Dermis microvascular lymphatic vessel endothelial cell (primary cell): ENCODE measurements around the gene HMGN5. TPM values are rescaled to one million over a fixed set of nuclear protein-coding genes. Genes with fewer than 3 reads are reported as not detected.
A peak's percentile ranks its signal among the peaks of the same experiment; 100 is the strongest.

Experiments
- DNase-seq, 2 donors: peaks; one replicate each; pipeline versions ENCODE4 v3.0.0 to v3.0.0-alpha.2; 2010; ENCODE audit warnings: low read depth in 2 of 2
- total RNA-seq: library from RNA; depleted of rRNA; stranded (reverse); fragments of >200 nt; gene quantifications from 2 replicates; pipeline ENCODE4 v1.2.1, GENCODE V29; 2014

HMGN5 gene, protein sequence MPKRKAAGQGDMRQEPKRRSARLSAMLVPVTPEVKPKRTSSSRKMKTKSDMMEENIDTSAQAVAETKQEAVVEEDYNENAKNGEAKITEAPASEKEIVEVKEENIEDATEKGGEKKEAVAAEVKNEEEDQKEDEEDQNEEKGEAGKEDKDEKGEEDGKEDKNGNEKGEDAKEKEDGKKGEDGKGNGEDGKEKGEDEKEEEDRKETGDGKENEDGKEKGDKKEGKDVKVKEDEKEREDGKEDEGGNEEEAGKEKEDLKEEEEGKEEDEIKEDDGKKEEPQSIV
- total RNA-seq: 0.39 and 1.1 TPM in 2 replicates

DNA sequence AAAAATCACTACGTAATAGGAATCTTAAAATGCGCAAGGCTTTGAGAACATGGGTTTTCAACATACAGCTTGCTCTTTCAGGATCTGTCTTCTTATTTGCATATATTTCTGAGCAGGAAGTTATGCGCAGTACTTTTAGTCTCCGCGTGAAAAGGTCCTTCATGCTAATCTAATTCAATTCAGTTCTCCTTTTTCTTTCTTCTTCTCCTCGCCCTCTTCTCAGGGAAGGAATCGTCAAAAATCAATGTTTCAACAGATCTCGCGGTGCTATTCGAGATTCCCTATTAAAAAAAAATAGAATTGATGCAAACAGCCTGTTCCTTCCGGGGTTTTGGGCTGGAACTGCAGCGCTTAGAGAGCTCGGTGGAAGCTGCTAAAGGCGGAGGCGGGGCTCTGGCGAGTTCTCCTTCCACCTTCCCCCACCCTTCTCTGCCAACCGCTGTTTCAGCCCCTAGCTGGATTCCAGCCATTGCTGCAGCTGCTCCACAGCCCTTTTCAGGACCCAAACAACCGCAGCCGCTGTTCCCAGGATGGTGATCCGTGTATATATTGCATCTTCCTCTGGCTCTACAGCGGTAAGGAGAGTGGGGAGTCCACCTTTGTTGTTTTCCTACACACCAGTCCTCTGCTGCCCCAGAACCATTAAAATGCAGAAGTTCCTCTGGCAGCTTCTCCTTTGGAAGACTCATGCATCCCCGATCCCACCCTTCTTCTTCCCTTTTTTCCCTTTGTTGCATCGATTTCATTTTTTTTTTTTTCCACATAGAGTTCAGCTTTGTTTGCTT, at the start of gene HMGN5, which contains the start of gene SH3BGRL:
Gene HMGN5 (minus strand): TSS at position 243 of the 785 bp plus-strand sequence. CDS start 80,364 bp downstream, outside the sequence.
Gene SH3BGRL (plus strand): TSS at position 432 of the 785 bp plus-strand sequence. CDS start 99 bp downstream, at position 531.
- DNase-seq: peak; percentile 36 to 84

DNA sequence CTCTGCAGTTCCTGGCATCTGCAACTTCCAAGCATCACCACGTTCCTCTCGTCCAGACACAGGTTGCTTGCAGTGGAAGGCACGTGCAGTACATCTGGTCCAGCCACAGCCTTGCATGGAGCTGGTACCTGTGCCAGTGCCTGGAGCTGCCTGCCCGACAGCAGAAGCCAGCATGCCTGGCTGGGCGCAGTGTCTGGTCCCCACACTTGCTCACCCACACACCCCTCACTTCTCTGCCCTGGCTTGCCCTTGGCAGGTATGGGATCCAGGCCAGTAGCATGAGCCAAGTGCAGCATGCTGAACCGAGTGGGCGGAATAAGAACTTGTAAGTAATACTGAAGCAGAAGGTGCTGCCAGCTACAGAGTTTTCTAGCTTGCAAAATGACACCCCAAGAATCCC, 40.0 kb upstream of the HMGN5 start:
- no peak for DNase-seq

DNA sequence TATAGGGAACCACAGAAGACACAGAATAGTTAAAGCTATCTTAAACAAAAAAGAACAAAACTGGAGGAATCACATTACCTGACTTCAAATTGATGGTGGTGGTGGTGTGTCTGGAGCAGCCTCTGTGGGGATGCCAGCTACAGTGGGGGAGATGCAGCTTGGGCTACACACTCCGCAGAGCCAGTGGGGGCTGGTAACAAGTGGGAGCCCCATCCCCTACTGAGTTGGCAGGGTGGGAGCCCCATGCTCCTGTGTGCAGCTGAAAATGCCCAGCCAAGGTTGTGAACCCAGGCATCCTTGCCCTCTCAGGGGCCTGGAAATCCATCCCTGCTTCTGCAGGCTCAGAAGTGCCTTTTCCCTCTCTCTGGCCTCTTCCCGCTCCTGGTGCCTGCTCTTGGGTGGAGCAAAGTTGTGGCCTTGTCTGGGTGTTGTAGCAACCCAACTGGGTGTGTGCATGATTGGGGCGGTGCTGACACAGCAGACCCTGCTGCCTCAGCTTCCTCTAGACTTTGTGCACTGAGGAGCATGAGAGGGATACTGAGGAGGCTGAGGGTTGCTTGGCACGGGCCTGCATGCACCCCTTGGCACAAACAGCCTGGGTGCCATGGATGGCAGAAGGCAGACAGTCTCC, 39.1 kb upstream of the HMGN5 start:
- no peak for DNase-seq

DNA sequence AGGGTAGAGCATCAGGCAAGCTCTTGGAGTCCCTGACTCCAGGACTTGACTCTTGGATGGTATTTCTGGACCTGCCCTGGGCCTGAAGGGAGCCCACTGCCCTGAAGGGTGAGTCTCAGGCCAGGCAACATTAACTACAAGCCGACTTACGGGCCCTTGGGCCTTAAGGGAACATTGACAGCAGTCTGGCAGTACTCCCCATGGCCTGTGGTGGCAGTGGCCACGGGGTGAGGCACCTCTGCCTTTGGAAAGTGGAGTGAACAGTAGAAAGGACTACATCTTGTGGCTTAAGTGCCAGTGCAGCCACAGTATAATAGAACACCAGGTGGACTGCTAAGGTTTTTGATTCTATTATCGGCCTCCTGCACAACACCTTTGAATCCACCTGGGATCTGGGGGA, 36.5 kb upstream of the HMGN5 start:
- DNase-seq: no peak

DNA sequence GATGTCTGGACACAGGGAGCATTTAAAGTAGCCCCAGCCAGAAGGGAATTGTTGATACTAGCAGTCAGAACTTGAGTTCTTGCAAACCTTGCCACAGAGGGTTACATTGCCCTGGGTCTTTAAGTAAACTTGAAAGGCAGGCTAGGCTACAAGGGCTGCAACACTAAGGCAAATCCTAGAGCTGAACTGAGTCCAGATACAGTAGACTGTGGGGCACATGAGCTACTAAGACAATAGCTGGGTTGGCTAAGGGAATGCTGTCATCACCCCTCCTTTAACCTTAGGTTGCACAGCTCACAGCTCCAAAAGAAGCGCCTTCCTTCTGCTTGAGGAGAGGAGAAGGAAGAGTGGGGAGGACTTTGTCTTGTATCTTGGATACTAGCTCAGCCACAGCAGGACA, 35.8 kb upstream of the HMGN5 start:
- no peak for DNase-seq

DNA sequence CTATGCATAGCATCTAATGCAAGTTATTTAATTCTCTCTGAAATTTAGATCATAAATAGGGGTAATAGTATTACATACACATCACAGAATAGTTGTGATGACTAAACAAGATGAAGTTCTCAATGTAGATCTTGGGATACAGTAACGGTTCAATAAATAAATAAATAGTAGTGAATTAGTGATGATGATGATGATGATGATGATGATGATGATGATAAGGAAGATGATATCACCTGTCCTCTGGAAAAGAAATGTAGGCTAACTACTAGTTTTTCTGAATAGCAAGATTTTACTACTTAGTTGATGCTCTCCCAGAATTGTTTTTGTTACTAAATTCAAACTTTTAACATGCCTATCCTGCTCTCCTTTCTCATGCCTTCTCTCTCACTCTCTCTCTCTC, 30.5 kb upstream of the HMGN5 start:
- DNase-seq: no peak

DNA sequence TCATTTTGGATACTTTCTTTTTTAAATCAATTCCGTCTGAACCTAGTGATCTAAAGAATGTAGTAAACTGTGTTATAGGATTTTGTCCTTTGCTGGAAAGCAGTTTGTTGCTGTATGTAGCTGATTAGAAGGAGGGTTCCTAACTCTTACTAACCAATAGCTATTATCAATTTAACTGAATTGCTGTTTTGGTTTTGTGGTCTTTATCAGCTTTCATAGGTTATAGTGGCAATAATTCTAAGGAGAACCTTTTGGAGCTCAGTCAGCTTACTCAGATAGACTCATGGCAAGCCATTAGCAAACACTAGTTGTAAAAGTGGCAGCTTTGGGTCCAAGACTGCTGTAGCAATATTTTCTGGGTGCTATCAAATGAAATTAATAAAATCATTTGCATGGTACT, 29.8 kb upstream of the HMGN5 start:
- DNase-seq: no peak

DNA sequence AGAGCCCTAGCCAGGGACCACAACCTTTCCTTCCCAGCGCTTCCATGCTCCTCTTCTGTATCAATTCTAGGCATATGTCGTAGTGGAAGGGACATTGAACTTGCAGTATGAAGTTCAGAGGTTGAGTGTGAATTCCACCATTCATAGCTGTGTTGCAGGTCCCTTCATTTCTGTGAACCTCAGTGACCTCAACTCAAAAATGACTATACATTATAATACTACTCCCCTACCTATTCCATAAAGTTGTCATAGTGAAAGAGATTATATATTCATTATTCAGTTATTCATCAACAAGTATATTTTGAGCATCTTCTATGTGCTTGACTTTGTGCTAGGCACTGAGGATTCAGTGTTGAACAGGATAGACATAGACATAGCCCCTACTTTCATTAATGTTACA, 28.2 kb upstream of the HMGN5 start:
- no peak for DNase-seq

DNA sequence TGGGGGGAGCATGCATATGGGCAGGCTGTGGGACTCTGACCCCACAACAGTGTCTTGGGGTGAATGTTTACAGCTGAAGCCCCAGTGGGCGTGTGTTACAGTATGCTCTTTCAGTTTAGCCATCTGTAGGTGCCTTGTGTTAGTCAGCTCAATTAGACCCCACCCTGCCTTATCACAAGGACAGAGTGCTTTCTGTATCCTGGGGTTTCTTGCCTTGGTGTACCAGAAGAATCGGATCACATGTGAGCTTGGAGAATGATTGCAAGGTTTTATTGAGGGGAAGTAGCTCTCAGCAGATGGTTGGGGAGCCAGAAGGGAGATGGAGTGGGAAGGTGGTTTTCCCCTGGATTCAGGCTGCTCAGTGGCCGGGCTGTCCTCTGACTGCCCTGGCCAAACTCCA, 27.5 kb upstream of the HMGN5 start:
- no peak for DNase-seq

DNA sequence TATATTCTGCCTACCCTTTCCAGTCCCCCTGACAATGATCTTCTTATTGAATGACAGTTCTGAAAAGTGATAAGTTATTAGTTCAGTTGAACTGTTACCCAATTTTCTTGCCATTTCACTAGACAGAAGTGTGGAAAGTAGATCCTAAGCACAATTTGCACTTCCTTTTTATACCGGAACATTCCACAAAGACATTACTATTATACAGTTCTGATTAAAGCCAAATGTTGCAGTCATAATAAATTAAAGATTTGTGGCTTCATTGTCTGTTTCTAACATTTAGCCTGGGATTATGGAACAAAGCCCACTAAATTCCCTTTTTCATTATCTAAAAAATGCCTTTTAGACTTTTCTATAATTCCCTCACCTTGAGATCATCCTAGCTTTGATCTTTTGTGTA, 14.0 kb upstream of the HMGN5 start:
- no peak for DNase-seq

DNA sequence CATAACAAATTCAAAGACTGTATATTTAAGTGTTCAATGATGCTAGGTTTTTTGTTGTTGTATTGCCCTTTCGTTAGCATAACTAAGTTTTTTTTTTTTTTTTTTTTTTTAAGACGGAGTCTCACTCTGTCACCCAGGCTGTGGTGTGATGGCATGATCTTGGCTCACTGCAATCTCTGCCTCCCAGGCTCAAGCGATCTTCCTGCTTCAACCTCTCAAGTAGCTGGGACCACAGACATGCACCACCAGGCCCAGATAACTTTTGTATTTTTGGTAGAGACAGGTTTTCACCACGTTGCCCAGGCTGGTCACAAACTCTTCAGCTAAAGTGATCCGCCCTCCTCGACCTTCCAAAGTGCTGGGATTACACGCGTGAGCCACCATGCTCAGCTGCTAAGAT, 7.2 kb upstream of the HMGN5 start:
- no peak for DNase-seq

DNA sequence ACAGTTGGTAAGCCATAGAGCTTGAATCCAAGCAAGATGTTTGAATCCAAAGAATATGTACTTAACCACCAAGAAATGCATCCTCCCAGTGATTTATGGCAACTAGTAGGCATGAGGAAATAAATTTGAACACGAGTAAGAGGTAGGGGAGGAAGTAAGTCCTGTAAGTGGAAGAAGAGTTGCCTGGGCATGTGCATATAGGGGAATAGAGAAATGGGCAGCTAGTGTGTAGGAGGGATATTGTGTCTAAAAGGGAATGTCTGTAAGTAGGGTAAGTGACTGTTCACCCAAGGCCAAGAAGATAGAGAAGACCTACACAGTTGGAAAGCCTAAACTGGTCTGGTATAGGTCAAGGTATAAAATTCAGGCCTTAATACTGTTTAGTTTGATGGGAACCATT, 4.8 kb upstream of the HMGN5 start:
- no peak for DNase-seq

DNA sequence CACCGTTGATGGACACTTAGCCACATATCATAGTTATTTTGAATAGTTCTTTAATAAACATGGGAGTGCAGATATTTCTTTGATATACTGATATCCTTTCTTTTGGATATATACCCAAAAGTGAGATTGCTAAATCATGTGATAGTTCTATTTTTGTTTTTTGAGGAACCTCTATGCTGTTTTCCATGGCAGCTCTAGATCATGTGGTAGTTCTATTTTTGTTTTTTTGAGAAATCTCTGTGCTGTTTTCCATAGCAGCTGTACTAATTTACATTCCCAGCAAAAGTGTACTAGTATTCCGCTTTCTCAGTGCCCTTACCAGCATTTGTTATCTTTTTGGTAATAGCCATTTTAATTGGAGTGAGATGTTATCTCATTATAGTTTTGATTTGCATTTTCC, 3.8 kb upstream of the HMGN5 start:
- DNase-seq: no peak

DNA sequence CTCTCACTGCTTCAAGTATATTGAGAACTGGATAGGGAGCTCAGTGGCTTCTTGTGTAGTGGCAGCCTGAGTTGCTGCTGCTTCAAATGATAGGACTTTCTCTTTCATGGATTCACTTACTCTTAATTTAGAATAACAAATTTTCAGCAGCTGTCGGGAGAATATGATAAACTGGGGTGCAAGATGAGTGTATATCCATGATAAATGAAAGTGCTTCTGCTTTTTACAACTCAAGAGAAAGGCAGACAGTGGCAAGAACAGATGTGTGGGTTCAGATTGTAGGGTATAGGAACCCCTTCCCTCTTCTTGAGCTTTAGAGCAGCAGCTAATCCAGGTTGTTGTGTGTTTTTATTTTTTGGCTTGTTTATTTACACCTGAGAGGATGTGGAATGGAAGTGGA, 1.2 kb upstream of the HMGN5 start:
- no peak for DNase-seq

DNA sequence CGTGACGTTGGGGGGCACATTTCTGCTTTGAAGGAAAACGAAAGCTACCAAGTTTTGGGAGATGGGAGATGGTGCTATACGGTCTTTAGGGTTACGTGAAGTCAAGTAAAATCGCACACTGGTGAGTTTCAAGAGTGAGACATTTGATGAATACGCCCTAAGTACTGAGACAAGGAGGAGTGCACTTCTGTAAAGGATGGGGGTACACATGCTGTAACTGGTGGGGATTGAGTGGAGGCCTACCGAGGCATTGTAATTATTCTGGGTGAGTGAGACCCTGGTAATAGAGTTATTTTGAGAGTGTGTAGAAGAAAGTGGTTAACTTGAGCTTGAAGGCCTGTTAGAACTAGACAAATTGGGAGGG, 725 bp upstream of the HMGN5 start:
- no peak for DNase-seq

DNA sequence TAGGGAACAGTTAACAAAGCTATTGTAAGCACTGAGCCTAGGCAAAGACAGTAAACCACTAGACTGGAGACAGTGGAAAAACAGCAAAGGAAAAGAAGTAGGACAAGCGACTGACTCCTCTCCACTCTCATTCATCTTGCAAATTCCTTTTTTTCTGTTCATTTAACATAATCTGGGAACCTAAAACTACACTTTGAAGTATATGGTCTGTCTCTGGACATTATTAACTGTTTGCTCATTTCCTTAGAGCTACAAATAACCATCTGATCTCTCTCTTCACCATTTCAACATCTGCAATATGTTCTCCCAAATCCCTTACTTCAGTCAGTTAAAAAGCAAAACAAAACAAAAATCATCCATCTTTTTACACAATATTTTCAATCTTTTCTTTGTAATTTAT, 642 bp downstream of the HMGN5 start:
- DNase-seq: no peak

DNA sequence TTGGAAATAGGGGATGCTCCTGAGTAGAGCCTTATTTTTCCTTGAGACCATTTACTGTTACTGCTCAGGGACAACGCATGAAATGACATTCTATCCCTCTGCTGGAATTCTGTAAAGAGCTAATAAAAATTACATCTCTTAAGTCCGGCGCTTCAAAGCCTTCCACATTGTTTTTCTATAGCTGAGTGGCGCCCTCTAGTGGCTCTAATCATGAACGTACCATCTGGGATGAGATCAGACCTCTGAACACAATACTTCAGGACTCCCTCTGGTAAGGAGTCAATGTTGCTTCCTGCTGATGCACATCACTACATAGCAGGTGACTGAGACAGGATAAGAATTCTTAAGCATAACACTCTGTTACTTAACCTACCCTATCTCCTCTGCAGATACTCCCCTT, 6.0 kb downstream of the HMGN5 start:
- peak; percentile 32 to 64 for DNase-seq

DNA sequence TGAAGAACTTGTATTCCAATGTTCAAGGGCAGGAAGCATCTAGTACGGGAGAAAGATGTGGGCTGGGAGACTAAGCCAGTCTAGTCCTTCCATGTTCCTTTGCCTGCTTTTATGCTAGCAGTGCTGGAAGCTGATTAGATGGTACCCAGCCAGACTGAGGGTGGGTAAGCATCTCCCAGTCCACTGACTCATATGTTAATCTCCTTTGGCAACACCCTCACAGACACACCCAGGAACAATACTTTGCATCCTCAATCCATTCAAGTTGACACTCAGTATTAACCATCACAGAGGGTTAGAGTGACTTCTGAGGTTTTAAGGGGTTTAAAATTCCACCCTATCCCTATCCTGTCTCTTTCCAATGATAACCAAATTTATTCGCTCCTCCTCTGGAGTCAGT, 6.5 kb downstream of the HMGN5 start:
- DNase-seq: no peak

DNA sequence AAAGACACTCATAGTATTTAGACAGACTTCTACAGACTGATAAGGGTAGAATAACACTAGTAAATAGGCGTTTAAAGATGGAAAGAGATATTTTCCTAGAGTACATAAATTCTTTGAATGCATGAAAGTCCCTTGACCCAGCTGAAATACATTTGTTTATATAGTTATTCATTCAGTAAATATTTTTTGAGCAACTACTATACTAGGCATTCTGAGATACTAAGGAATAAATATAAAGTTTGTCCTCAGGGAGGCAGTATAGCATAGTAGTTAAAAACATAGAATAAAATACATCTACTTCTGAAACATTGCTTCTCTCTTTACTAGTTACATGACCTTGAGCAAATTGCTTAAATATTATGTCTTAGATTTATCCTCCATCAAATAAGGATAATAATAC, 27.4 kb downstream of the HMGN5 start:
- peak; percentile 10 to 16 for DNase-seq

DNA sequence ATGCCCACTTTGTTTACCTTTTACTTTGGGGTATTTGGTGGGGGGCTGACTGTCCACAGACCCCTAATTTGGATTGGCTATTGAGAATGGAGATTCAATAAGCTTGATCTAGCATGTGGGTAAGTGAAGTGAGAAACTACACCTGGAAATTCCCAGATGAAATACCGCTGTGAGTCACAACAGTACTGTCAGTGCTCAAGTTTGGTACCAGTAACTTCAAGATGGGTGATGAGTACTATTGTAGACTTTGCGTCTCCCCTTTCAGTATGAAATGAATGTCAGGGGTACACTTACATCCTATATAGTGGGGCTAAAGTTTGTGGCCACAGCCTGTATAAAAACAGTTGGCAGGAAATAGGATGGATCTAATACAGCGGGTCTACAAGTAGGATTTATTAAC, 33.3 kb downstream of the HMGN5 start:
- no peak for DNase-seq

DNA sequence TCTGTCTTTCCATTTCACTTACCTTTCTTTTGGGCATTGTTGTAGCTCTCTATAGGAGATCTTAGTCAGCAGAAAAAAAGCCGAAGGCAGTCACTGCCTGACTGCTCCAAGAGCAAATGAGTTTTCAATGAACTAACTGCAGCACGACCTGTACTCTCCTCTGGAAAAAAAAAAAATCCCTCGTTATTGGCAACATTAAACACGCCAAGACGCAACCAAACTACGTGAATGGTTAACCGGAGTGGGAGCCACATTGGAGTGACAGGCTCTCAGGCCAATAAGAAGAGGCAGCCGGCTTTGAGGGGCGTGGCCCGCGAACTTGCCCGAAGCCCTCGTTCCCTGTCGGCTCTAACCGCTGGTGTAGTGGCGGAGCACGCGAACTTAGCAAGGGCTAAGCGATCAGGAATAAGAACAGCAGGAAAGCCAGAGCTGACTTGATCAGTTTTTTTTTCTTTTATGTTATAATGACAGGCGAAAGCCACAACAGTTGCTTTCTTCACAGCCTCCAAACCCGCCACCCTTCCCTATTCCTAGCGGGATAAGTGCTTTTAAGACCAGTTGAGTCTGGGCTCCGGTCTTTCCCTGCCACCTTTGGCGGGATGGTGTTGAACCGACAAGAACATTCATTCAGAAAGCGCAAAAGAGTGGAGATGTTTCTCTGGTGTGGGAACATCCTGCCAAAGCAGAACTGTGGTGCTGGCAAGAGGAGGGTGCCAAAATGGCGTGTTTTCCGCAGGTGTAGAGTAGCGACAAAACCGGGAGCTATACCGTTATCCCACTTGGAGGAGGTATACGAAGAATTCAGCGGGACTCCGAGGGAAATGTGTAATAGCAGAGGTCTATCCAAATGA, 80.0 kb downstream of the HMGN5 start:
- DNase-seq: peak; percentile 86 to 94

DNA sequence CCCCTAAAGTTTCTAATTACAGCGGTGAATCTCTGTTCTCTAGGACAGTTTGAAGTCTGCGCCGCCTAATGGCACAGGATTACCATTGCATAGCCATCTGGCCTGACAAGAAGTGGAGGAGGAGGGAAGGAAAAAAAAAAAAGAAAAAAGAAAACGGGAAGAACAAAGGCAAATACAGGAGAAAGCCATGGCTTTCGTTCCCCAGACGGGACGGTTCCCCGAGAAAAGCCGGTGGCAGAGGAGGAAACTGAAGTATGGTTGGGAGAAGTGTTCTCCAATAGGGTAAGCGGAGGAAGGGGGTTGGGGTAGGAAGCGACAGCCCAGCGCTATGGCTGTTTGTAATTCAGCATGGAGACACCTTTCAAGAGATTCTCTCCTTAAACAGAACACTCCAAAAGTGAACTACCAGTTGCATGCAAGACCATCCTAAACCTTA, 80.8 kb downstream of the HMGN5 start:
- peak in 1 of 2 donors; percentile 47 for DNase-seq
